Measurements from ENCODE around the gene SPAAR. TPM values are rescaled to one million over a fixed set of nuclear protein-coding genes. Genes with fewer than 3 reads are reported as not detected.
"Not testable (repeated sequence)": the region's sequence is repeated elsewhere in the genome, so short reads cannot be mapped to it uniquely, and the experiment has no call there.

Gene SPAAR
- total RNA-seq, 1 experiment from 2014 or later, result not detected

DNA sequence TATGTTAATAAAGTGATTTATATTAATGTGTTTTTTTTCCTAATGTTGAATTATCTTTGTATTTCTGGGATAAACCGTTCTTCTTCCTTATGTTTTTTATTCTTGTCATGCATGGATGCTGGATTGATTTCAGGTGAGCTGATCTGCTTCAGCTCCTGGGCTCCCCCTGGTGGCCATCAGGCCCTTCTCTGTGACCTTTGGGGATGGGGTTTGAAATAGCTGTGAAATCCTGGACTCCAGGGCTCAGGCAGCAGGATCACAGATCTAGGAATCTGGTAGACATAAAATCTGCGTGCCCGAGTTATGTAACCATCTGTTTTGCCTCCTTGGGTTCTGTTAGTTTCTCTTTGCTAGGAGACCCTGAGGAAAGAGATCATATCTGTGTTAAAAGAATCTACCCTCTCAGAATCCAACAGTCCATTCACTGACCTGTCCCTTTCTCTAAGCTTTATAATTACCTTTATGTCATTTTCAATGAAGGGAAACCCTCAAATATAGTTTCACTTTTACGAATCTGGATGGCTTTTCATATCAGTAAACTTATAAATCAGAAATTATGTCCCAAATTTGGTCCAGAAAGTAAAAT is 26.9 kb upstream of the SPAAR start:
- no TSS peak for BruUV-seq (replicated peaks)
- ChIA-PET POLR2A (no interaction called here), CTCF (interaction anchor here (0.5 to 2.6 kb wide), 25 partner anchors 13 to 1875 kb away, joined by 3 to 22 read pairs (median 3); partner anchors contain the start of gene TMEM8B)
- Histone ChIP-seq H3K27me3 (ENCODE audit: control insufficient read depth, insufficient read depth, low read length) (no peaks in the 10 kb centered on the region; the same call in 1 of the 2 replicates), H3K4me1 (ENCODE audit: control insufficient read depth, insufficient read depth, low read length) (peaks cover 5% of the 10 kb centered on the region; the same call in 1 of the 2 replicates), H3K4me3 (ENCODE audit: low read depth in 2 of 2, low read length in 2 of 2) (no peak overlapping the region), H3K27ac (ENCODE audit: low read length) (no peak overlapping the region), H3K36me3 (ENCODE audit: control insufficient read depth, insufficient read depth, low read length) (no peaks in the 10 kb centered on the region), H3K9me3 (ENCODE audit: control insufficient read depth, insufficient read depth, low read depth, low read length) (no peaks in the 10 kb centered on the region; the same call in 1 of the 2 replicates)
- intact Hi-C loops (cut with micrococcal nuclease; ENCODE audit: unreplicated experiment) (loop anchor here (1.0 kb wide), 2 partner anchors 56 to 92 kb away; no protein-coding TSS in a partner anchor), in situ Hi-C loops (cut with HindIII; ENCODE audit: low pct_unique_long_range_greater_than_20kb, low sequenced_read_pairs) (no loop called here)
- peak; percentile 99 for ATAC-seq
- TF ChIP-seq, protein P1, sequence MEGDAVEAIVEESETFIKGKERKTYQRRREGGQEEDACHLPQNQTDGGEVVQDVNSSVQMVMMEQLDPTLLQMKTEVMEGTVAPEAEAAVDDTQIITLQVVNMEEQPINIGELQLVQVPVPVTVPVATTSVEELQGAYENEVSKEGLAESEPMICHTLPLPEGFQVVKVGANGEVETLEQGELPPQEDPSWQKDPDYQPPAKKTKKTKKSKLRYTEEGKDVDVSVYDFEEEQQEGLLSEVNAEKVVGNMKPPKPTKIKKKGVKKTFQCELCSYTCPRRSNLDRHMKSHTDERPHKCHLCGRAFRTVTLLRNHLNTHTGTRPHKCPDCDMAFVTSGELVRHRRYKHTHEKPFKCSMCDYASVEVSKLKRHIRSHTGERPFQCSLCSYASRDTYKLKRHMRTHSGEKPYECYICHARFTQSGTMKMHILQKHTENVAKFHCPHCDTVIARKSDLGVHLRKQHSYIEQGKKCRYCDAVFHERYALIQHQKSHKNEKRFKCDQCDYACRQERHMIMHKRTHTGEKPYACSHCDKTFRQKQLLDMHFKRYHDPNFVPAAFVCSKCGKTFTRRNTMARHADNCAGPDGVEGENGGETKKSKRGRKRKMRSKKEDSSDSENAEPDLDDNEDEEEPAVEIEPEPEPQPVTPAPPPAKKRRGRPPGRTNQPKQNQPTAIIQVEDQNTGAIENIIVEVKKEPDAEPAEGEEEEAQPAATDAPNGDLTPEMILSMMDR (IDR thresholded peaks at IDR 0.05), result peak; percentile 99
- no peak for TF ChIP-seq POLR2AphosphoS5 (IDR thresholded peaks at IDR 0.05; ENCODE audit: low read depth, low read length)
- DNase-seq (ENCODE audit: low read depth, low spot score), result peak; percentile 72

- in situ Hi-C loops (cut with HindIII; ENCODE audit: low pct_unique_long_range_greater_than_20kb, low sequenced_read_pairs), result no loop called here
- no peak for DNase-seq (ENCODE audit: low read depth, low spot score)
These were observed 26.3 kb upstream of the SPAAR start for GRCh38 chr9:35882996-35883395.

GRCh38 chr9:35884908-35885307 is 24.4 kb upstream of the SPAAR start:
- ATAC-seq; intact Hi-C loops (cut with micrococcal nuclease; ENCODE audit: unreplicated experiment); H3K4me1 ChIP-seq (ENCODE audit: control insufficient read depth, insufficient read depth, low read length); H3K27me3 ChIP-seq (ENCODE audit: control insufficient read depth, insufficient read depth, low read length); H3K9me3 ChIP-seq (ENCODE audit: control insufficient read depth, insufficient read depth, low read depth, low read length); H3K4me3 ChIP-seq (ENCODE audit: low read depth in 2 of 2, low read length in 2 of 2); BruUV-seq (replicated peaks); in situ Hi-C loops (cut with HindIII; ENCODE audit: low pct_unique_long_range_greater_than_20kb, low sequenced_read_pairs); H3K36me3 ChIP-seq (ENCODE audit: control insufficient read depth, insufficient read depth, low read length); POLR2A ChIA-PET; DNase-seq (ENCODE audit: low read depth, low spot score); H3K27ac ChIP-seq (ENCODE audit: low read length): not testable (repeated sequence)
- CTCF ChIA-PET, result interaction anchor here (1.0 kb wide), 1 partner anchor 18 kb away, joined by 3 read pairs; no protein-coding TSS in a partner anchor

More at GRCh38 chr9:35882996-35883395, 26.3 kb upstream of the SPAAR start:
- H3K27me3 ChIP-seq (ENCODE audit: control insufficient read depth, insufficient read depth, low read length), result no peaks in the 10 kb centered on the region; the same call in 1 of the 2 replicates
- ChIA-PET POLR2A (no interaction called here), CTCF (interaction anchor here (1.1 to 2.6 kb wide), 7 partner anchors 20 to 279 kb away, joined by 3 to 22 read pairs (median 5); no protein-coding TSS in a partner anchor)
- no peaks in the 10 kb centered on the region for H3K9me3 ChIP-seq (ENCODE audit: control insufficient read depth, insufficient read depth, low read depth, low read length)
- H3K4me1 ChIP-seq (ENCODE audit: control insufficient read depth, insufficient read depth, low read length), result peaks cover 5% of the 10 kb centered on the region; the same call in 1 of the 2 replicates
- H3K36me3 ChIP-seq (ENCODE audit: control insufficient read depth, insufficient read depth, low read length), result no peaks in the 10 kb centered on the region
- H3K27ac ChIP-seq (ENCODE audit: low read length), result no peak overlapping the region
- H3K4me3 ChIP-seq (ENCODE audit: low read depth in 2 of 2, low read length in 2 of 2), result no peak overlapping the region
- intact Hi-C loops (cut with micrococcal nuclease; ENCODE audit: unreplicated experiment), result loop anchor here (1.0 kb wide), 2 partner anchors 57 to 93 kb away; no protein-coding TSS in a partner anchor
- TF ChIP-seq TCF7L2 (IDR thresholded peaks at IDR 0.05; ENCODE audit: low read depth, low read length) (no peak), SIN3A (IDR thresholded peaks at IDR 0.05; ENCODE audit: borderline replicate concordance, insufficient read depth, low read depth, low read length) (no peak), REST (IDR thresholded peaks at IDR 0.05; ENCODE audit: insufficient read depth in 1 of 2, low read depth in 2 of 2, low read length in 1 of 2) (no peak), POLR2AphosphoS5 (IDR thresholded peaks at IDR 0.05; ENCODE audit: low read depth, low read length) (no peak)
- TF ChIP-seq, protein P1 (IDR thresholded peaks at IDR 0.05), result no peak
- ATAC-seq, result no peak
- BruUV-seq (replicated peaks), result no TSS peak

All from Panc1 (cell line).